ENCODE measurements around the gene ZNF687.

Gene ZNF687

GRCh38 chr1:151281225-151281968 is 702 bp upstream of the ZNF687 start:
- DNase-seq = peak; percentile 98 to 100

DNA sequence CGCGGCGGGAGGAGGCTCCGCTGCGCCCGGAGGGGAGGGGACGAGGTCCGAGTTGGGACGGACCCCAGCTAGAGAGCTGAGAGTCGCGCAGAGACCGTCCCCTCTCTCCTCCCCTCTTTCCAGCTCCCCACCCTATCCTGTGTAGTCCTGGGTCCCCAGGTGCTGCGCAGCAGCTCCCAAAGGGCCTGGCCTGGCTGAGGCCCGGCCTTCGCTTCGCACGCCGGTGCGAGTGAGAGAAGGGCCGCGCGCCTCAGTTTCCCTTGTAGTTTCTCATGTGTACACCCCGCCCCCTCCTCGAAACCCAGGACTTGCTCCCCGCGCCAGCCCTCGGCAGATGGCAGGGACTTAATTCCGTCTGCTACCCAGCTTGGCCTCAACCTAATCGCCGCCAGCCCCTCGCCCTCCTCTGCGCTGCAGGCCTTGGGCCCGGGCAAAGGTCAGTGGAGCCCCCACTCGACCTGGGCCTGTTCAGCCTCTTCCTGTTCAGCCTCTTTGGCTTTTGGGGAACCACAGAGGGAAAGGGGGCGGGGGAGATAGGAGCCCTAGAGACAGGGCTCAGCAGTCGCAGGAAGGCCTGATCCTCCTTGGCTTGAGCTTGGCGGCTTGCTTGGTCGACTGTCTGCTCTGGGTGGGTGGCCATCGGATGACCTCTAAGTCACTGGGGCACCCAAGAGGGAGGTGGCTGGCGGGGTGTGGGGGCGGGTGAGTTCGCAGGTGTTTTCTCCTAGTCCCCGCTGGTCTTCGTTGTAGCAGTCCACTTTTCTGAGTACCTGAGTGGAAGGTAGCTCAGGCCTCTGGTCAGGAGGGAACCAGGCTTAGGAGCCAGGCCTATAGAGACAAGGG is 1.0 kb downstream of the ZNF687 start:
- peak; percentile 65 for DNase-seq

DNA sequence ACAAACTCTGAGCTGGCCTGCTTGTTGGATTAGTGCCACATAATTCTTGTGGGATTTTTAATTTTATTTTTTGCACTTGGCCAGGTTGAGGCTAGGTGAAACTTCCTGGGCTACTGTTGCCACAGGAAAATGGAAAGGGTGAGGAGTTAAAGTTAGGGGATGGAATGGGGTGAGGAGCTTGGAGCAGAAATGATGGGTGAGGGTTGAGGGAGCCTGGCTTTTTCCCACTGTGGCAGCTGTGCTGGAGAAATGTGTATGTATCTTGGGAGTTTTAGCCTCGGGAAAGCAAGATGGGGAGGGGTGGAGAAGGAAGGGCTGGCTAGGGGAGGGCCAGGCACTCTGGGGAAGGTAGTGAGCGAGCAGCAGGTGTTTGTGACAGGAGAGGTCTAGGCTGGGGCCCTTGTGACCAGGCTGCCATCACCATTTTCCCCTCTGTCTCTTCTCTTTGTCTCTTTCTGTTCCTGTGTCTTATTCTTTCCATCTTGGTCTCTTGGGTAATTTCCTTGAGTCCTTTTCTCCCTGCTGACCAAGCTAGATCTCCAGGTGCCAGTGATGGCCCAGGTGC is 2.0 kb downstream of the ZNF687 start:
- no peak for DNase-seq

DNA sequence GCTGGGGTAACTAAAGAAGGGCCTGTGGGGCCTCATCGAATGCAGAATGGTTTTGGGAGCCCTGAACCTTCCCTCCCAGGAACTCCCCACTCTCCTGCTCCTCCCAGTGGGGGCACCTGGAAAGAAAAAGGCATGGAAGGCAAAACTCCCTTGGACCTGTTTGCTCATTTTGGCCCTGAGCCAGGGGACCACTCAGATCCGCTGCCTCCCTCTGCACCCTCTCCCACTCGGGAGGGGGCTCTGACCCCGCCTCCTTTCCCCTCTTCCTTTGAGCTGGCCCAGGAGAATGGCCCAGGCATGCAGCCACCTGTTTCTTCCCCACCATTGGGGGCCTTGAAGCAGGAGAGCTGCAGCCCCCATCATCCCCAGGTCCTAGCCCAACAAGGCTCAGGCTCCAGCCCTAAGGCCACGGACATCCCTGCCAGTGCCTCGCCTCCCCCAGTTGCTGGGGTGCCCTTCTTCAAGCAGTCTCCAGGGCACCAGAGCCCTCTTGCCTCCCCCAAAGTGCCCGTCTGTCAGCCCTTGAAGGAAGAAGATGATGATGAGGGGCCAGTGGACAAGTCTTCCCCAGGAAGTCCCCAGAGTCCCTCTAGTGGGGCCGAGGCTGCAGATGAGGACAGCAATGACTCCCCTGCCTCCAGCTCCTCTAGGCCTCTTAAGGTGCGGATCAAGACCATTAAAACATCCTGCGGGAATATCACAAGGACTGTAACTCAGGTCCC is 4.7 kb downstream of the ZNF687 start:
- no peak for DNase-seq

DNA sequence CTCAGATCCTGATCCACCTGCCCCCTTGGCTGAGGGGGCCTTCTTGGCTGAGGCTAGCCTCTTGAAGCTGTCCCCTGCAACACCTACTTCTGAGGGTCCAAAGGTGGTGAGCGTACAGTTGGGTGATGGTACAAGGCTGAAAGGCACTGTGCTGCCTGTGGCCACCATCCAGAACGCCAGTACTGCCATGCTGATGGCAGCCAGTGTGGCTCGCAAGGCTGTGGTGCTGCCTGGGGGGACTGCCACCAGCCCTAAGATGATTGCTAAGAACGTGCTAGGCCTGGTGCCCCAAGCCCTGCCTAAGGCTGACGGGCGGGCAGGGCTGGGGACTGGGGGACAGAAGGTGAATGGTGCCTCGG is 5.2 kb downstream of the ZNF687 start:
- DNase-seq = no peak

DNA sequence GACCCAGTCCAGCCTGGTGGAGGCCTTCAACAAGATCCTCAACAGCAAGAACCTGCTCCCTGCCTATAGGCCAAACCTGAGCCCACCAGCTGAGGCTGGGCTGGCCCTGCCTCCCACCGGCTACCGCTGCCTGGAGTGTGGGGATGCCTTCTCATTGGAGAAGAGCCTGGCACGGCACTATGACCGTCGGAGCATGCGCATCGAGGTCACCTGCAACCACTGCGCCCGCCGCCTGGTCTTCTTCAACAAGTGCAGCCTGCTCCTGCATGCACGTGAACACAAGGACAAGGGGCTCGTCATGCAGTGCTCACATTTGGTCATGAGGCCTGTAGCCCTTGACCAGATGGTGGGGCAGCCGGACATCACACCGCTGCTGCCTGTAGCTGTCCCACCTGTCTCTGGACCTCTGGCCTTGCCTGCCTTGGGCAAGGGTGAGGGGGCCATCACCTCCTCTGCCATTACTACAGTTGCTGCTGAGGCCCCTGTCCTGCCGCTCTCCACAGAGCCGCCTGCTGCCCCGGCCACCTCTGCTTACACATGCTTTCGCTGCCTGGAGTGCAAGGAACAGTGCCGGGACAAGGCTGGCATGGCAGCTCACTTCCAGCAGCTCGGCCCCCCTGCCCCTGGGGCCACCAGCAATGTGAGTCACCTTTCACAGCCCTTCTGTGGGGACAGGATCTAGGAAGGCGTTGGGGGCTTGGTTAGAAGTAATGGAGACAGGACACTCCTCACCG is 5.8 kb downstream of the ZNF687 start:
- no peak for DNase-seq

DNA sequence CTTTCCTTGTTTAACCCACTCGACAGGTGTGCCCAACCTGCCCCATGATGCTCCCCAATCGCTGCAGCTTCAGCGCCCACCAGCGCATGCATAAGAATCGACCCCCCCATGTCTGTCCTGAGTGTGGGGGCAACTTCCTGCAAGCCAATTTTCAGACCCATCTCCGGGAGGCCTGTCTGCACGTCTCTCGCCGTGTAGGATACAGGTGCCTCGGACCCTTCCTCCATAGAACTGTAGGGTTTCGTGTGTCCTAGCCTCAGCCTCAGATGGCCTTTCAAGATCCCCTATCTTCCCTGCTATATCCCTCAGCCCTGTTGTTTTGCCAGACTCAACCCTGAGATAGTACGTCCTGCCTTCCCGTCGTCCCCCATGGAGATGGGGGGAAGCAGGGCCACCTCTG is 6.4 kb downstream of the ZNF687 start:
- DNase-seq = no peak

GRCh38 chr1:151289080-151289935 is 7.2 kb downstream of the ZNF687 start:
- DNase-seq = no peak

DNA sequence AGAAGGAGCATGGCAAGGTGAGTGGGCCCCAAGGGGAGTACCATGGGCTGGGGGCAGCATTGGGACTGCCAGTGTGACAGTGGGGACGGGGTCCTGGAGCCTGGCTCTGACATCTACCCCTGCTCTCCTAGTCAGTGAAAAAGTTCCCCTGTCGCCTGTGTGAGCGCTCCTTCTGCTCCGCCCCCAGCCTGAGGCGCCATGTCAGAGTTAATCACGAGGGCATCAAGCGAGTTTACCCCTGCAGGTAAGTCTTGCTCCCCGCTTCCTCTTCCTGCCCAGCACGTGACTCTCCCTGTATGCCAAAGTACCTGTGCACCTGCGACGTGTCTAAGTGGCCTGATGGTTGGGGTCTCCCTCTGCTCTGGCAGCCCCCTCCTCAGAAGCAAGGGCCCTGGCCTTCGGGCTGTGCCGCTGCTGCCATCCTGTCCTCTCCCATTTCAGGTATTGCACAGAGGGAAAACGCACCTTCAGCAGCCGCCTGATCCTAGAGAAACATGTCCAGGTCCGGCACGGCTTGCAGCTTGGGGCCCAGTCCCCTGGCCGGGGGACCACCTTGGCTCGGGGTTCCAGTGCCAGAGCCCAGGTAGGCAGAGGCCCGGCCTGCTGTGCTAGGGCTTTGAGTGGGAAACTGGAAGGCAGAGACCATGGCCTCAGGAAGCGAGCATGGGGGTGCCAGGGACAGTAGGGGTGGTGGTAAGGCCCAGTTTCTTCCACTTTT is 8.1 kb downstream of the ZNF687 start:
- DNase-seq = no peak

- no peak for DNase-seq
These were observed 8.7 kb downstream of the ZNF687 start for GRCh38 chr1:151290709-151291303.

DNA sequence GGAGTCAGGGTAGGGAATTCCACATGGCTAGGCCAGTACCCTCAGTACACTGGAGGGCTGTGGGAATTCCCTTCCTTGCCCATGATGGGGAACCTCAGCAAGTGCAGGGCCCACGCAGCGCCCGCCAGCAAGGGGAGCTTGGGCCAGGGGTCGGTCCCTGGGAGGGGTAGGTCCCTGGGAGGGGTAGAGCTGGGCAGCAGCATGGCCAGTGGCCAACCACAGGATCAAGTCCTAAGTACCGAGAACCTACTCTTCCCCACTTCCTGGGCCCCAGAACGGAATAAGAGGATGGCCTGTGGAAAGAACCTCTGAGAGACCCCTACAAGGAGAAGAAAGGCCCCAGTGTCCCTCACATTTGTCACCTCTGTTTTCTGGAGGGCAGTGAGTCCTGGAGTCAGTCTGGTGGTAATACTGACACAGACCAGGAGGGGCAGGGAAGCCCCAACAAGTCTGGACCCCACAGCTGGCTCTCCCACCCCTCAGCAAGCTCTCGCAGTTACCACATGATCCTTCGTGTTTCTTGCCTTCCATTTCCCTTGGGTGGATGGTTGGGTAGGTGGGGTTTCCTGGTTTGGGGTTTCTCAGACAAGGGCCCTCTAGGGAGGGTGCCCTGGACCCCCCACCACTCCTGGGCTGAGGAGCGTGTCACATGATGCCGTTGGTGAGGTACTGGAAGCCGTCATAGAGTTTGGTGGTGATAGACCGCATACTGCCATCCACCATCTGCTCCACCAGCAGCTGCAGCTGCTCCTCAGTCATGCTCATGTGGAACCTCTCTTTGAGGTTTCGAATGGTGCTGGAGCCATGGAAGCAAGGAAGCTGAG is 10.3 kb downstream of the ZNF687 start:
- no peak for DNase-seq

DNA sequence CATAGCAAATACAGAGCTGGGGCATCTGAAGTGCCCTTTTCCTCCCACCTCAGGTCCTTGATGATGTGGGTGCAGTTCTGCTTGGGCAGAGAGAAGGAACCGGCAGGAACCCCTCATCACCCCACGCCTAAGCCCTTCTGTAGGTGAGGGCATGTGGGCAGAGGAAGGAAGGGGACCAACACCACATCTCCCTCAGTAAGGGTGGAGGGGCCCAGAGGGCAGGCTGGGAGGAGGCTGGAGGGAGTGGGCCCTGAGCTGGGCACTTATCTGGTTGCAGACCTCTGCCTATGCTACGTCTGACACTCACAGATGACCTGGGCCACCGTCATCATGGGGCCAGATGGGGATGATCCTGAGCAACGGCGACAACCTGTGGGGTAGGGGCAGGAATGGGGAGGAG is 11.0 kb downstream of the ZNF687 start:
- DNase-seq = no peak

GRCh38 chr1:151294742-151295462 is 12.8 kb downstream of the ZNF687 start:
- no peak for DNase-seq

DNA sequence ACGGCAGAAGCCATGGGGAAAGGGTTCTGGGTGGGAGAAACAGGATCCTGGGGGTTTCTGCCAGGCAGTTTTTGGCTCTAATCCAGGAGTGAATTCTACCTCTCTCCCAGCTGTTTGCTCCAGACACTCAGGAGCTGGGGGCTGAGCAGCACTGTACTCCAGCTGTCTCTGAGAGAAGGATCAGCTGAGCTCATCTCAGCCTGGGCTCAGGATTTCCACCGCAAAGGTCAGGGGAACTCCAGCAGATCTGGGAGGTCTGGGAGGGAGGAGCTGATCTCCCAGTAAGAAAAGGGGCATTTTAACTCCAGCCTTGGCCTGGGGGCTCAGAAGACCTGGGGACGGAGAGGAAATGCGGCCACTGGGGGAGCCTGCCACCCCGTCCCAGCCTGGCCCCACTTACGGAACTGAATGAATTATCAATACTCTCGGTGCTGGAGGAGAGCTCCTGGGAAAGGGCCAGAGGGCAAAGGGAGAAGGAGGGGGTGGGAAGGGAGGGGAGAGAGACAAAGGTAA is 27.8 kb downstream of the ZNF687 start:
- DNase-seq = peak; percentile 17 to 31

DNA sequence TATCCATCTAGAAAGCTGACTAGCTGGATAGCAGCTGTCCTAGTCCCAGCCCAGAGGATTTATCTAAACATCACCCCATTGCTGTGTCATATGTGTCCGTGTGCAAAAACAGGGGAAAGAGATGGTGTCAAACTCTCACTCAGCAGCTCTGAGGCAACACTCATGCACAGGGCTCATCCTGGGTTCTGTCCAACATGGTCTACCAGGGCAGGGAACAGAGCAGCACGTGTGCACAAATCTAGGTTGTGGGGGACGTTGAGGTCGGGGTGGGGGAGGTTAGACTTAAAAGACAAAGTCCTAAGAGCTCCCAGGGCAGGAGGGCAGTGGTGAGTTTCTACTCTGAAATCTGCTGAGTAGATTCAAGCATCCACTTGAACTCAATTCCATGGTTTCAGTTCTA is 28.9 kb downstream of the ZNF687 start:
- peak; percentile 8 to 19 for DNase-seq

DNA sequence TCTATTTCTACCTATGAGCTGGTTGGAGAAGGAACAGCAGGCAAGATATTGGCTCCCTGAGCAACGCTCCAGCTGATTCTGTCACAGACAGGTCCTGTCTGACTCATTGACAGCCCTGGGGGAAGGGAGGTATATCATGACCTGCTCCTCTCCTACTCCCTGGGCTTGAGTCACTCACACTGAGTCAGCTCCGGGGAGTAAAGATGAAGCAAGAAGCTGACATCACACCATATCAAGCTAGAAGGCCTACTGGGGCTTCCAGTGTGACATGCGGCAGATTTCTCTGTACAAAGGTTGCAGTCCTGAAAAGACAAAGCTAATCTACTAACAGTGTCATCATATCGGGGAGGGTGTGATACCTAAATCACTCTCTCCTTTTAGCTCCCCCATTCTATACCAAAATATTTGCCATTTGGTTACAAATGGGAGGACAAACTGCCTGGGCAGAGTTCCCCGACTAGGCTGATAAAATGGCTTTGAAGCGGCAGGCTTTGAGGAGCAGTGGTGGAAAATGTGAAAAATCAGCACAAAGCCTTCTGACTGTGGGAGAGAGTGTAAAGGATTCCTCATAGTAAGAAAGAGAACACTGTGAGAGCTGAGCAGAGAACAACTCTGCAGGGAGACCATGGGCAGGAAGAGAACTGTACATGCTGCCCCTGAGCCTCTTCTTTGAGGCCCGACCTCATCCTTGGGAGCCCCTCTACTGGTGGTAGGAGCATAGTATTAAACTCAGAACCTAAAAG is 29.7 kb downstream of the ZNF687 start:
- peak; percentile 97 to 100 for DNase-seq

DNA sequence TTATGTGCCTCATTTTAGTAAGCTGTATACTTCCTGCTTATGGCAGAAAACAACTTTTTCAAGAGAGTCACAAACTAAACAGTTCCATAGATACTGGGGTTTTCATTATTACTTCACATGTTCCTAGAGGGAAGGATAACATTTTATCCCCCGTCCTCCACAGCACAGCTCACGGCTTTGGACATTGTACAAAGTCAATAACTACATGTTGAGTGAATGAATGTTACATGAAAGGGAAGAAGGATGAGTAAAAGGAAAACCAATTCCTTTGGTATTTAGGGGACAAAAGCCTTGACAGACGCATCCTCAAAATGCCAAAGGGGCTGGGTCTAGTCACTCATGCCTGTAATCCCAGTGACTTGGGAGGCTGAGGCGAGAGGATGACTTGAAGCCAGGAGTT is 30.3 kb downstream of the ZNF687 start:
- peak; percentile 55 to 57 for DNase-seq

GRCh38 chr1:151312826-151313225 is 30.7 kb downstream of the ZNF687 start:
- DNase-seq = no peak

Data from inflammatory macrophage treated with lipopolysaccharide for 1 hour (primary cell).